HG03469 (cell line): ENCODE measurements around the gene TOP2B.

ENCODE experiments used
- ATAC-seq: cut with Tn5 transposase; IDR thresholded peaks from one replicate; pipeline ENCODE4 v1.9.1; 2021; ENCODE audit warnings: mild to moderate bottlenecking, moderate library complexity, moderate number of reproducible peaks; ENCODE audit not compliant: unreplicated experiment

Gene TOP2B

DNA sequence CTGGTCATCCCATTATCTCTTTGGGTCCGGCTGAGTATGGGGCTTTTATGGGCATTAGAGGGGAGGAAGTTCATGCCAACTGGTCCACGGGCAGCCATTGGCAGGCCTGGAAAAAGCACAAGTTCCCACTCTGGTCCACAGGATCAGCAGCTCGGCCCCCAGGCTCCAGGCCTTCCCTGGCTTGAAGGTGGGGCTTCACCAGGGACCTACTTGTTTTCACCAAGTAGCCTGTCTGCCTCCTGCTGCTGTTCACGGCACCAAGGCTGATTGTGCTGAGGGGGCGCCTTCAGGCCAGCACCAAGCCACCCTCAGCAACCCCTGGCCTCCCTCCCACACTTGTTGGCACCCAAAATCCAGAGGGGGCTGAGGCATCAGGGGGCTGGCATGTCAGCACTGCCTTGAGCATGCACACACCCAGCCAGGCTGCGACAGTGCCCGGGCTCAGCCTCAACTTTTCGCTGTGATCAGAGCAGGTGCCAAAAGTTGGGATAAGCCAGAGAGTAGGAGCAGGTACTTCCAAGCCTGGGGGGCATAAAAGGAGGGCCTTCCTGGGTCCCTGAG, 9.1 kb upstream of the TOP2B start:
- no peak for ATAC-seq

DNA sequence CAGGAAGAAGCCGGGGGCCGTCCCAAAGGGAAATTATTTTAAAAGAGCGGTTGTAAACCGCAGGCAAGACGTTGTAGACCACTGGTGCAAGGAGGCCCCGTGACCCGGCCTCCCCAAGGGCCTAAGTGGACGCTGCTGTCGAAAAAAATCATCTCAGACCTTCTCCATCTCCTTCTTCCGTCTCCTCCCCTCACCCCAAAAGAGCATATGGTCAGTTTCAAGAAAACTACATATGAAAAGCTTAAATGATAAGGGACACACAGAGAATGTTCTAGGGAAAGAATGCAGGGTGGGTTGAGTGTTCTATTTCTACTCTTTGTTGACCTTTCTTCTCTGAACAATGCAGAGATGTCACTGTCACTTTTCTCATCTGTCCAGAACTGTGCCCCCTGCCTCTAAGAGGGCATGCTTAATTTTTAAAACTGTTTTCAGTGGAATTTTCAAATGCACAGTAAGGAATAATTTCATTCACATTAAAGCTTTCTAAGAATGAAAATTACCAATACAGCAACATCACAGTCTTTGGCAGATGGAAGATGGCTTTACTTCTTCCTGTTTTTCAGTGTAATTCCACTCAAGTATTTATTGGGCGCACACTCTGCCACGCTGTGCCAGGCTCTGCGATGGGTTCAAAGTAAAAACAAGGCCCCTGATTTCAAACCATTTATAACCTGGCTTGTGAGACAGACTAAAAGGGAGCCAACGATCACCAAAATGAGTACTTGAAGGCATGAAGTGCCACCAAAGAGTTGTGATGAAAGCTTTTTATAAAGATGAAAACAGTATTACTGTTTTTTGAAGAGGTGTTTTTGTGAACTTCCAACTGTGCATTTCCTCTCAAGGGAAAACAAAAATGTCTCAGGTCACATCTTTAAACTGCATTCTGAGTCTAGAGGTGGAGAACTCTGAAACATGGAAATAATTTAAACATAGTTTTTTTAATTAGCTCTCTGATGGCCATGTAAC, 891 bp upstream of the TOP2B start:
- no peak for ATAC-seq

DNA sequence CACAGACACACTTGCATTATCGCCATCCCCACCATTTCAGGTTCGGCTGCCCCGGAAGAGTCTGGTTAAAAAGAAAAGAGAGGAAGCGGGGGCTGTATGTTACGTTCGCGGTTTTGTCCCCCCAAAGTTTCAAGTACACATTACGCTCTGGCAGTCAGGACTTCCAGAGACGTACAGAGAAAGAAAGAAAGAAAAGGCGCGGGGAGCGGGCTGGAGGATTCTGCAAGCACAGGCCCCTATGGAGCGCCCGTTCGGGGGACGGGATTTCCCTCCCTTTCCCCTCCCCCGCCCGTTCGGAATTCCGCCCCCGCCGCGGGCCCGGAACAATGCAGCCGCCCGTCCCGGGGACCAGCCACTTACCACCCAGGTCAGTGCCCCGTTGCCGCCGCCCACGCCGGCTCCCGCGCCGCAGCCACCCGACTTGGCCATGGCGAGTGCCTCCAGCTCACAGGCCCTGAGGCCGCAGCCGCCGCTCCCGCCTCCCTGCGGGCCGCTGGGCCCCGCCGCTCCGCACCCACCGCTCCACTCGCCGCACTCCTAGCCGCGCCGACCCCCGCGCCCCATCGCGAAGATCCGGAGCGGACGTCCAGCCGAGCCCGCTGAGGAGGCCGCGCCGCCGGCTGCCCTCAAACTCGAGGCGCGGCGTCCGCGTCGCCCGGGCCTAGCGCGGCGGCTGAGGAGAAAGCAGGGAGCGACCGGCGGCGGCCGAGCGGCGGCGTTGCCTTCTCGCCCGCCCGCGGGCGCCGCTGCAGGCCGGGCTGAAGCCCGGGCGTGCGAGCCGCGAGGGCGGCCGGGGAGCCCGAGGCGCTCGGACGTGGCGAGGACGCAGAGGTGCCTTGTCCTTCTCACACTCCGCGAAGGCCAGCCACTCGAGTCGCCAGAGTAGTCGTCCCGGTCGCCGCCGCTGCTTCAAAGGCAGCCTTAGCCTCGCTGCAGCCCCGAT, 567 bp downstream of the TOP2B start:
- peak; percentile 16 for ATAC-seq

DNA sequence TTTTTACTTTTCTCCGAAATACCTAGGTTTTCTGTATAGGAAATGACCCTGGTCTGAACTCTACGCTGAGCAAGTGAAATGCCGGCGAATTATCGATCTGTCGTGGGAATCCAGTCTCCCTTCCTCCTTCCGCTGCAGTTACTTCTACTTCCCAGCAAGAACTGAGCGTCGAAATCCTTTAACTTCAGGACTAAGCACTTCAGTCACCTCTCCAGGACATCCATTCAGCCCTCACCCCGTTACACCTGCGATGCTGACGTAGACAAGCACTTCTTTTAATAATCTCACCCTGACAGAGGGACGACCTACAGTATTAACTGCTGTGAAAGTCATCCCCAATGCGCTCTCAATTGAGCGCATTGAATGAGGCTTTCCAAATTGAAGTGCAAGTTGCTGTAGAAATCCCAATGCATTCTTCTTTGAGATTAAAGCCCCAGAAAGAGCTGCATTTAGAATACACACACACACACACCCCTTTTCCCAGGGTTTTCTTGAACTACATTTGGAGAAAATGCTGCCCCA, 1.3 kb downstream of the TOP2B start:
- no peak for ATAC-seq

DNA sequence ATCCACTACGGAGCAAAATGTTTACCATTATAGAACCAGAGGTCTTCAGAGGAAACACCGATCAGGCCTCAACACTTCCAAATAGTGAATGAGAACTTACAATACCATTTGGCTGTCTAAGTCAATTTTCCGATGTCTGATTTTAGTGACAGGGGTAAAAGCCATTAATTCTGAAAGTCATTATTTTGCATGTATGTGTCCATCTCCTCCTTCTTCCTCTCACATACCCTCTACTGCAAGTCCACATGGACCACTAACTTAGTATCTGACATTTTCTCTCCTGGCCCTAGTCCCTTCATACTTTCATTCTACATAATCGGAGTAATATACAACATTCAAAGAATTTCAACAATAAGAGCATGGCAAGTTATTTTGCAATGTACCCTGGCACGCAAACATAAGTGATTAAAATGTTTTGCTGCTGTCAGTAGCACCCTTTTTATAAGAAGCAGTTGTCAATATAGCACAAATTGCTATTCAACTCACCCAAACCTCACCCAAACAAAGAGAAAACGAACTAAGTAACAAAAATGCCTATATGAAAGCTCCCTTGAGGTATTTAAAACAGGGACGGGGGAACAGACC, 1.9 kb downstream of the TOP2B start:
- no peak for ATAC-seq

DNA sequence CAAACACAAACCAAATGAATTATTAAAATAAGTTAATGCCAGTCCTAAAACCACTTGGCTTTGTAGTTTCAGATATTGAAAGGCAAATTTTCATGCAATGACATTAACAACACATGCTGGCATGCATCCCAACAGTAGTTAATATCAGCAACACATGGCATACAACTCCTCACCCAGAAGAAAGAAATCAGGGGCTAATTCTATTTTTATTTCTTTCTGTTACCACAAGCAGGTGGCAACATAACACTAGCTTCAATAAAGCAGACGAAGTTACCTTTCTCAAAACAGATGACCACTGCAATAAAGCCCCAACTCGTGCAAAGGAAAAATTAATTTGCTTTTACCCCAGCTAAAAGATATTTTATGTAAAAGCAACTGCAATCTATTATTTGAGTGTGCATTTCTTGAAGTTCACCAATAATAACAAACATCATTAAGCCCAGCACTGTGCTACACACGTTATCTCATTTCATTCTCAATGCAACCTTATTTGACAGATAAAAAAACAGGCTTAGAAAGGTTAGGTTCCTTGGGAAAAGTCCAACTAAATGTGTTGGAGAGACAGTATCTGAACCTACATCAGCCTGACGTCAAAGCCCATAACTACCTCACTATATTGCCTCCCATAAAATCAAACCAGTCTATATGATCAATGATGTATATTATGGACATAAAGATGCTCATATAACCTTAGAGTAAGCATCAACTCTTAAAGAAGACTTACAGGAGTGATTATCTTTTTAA, 2.8 kb downstream of the TOP2B start:
- no peak for ATAC-seq

DNA sequence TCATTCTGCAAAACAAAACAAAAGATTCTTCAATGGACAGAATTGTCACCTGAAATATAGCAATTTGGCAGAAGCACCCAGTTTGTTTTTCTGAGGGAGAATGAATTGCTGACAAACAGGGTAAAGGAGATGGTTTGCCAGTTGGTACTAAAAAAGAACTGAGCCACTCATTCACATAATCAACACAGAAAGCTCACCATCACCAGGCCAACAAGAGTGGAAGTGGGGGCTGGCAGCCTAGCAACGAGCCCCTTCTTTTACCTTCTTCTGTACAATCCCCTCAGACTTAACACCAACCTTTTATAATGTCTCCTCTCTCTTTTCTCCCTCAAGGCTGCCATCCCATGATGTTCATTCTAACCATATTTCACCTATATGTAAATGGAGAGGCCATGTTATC, 5.9 kb downstream of the TOP2B start:
- no peak for ATAC-seq

DNA sequence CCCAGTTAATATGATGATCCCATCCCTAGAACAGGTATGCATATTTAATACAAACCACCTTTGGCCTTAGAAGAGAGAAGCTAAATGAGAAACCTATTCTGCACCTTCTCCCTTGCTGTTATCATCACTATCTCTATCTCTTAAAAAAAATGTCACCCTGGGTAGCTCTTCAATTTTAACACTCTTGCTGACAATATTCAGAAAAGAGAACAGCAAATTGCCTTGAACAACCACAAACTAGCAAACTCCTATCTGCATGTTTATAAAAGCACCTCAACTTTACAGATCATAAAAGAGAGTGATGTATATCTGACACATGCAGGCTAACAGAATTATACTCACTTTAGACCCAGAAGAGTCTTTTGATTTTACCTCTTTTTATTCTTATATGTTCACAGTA, 7.4 kb downstream of the TOP2B start:
- ATAC-seq, result no peak

DNA sequence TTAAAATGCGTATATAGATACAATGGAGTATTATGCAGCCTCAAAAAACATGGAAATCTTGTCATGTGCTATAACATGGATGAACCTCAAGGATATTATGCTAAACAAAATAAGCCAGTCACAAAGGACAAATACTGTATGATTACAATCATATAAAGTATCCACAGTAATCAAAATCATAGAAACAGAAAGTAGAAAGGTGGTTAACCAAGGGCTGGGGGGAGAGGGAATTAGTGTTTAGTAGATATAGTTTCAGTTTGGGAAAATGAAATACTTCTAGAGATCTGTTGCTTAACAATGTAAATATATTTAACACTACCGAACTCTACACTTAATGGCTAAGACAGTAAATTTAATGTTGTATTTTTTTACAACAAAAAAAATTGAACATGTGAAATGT, 9.0 kb downstream of the TOP2B start:
- no peak for ATAC-seq

DNA sequence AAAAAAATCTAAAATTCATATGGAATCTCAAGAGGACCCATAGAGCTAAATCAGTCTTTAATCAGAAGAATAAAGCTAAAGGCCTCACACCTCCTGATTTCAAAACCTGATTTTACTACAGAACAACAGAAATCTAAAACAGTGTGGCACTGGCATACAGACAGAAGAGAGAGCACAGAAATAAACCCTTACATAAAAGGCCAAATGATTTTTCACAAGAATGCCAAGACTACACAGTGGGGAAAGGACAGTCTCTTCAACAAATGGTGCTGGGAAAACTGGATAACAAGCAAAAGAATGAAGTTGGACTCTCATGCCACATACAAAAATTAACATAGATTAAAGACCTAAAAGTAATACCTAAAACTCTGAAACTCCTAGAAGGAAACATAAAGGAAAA, 10.1 kb downstream of the TOP2B start:
- no peak for ATAC-seq

DNA sequence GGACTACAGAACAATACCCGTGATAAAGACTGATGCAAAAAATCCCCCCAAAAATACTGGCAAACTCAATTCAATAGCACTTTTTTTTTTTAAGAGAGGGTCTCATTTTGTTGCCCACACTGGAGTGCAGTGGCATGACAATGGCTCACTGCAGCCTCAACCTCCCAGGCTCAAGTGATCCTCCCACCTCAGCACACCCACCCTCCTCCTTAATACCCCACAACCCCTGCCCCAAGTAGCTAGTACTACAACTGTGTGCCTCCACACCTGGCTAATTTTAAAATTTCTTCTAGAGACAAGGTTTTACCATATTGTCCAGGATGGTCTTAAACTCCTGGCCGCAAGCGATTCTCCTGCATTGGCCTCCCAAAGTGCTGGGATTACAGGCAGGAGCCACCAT, 11.4 kb downstream of the TOP2B start:
- ATAC-seq, result no peak

DNA sequence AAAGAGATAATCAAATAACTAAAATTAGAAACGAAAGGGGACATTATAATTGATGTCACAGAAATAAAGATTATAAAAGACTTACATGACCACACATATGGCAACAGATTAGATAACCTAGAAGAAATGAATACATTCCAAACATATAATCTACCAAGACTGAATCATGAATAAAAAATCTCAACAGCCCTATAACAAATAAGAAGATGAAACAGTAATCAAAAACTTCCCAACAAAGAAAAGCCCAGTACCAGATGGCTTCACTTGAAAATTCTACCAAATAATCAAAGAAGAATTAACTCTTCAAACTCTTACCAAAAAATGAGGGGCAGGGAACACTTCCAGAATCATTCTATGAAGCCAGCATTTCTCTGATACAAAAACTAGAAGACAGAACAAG, 11.8 kb downstream of the TOP2B start:
- ATAC-seq, result no peak

DNA sequence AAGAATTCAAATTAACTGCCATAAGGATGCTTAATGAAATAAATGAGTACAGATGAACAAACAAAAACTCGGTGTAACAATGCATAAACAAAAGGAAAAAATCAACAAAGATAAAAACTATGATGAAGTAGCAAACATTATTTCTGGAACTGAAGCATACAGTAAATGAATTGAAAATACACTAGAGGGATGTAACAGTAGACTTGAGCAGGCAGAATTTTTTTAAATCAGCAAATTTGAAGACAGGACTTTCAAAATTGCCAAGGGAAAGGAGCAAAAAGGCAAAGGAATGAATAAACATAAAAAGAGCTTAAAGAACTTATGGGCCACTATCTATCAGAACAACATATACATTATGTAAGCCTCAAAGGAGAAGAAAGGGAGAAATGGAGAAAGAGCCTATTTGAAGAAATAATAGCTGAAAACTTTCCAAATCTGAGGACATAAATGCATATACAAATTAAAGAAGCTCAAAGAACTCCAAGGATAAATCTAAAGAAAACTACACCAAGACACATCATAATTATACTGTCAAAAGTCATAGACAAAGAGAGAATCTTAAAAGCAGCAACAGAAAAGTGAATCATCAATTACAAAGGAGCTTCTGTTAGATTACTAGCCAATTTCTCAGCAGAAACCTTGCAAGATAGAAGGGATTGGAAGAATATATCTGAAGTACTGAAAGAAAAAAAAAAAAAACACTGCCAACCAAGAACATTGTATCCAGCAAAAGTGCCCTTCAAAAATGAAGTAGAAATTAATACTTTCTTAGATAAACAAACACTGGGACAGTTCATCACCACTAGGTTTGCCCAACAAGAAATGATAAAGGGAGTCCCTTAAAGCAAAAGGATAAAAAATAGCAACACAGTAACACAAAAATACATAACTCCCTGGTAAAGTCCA, 15.5 kb downstream of the TOP2B start:
- ATAC-seq, result no peak

DNA sequence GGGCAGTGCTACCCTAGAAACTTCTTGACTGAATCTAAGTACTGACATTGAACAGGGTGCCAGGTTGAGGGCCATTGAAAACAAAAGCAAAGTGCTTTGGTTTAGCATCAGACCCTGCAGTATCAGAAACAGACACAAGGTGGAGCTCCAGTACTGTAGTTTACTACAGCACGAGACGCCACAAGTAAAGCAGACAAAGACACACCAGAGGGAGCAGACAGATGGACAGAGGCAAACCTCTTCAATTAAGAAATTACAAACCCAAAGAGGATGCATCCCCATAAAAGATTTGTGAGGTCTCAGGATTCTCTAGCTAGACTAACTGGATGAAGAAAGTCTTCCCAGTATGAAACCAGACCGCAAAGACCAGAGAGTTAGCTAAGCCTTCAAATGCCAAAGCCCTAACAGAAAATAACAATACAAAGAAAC, 16.6 kb downstream of the TOP2B start:
- ATAC-seq, result peak; percentile 97

DNA sequence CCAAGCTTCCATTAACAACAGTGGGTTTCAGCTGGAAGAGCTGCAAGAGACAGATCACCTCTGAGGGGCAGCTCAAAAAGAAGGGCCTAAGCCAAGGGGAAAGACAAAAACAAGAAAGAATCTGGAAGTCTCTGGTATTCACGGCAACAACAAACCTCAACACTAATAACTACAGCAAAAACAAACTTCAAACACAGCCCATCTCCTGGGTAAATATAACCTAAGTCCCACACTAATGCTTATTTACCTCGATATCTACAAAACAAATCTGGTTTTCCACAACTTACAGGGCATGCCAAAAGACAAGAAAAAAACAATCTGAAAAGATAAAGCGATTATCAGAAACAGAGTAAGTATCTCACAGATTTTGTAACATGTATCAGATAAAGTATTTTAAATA, 29.7 kb downstream of the TOP2B start:
- ATAC-seq, result peak; percentile 11

DNA sequence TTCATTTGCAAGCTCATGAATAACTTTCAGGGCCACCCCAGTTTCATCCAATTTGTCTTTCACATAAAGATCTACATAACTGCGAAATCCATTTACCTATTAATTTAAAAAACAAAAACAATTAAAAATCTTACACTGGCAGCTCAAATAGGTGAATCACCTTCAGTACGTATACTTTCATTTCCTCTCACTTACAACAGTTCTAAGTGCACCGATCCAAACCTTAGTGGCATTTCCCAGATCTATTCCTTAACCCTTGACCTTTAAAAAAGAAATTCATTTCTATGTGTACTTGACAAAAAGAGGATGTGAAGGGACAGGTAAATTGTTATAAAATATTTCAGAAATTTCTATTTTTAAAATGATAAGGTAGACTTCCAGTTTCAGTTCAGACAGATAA, 30.8 kb downstream of the TOP2B start:
- peak; percentile 46 for ATAC-seq

DNA sequence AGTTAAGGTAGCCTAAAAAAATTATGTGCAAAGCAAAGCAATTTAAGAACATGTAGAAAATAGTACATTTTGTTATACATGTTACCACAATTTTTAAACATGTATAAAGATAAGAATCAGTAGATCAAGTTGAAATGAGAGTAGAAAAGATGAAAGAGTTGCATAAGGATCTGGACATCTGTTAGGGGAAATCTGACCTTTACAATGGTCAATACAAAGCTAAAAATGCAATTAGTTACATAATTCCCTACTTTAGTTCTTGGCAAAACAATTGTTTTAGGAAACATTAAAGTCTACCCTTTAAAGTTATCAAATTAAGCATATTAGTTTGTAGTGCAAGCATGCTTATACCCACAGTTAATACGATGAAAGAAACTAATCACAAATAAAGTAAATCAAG, 32.7 kb downstream of the TOP2B start:
- no peak for ATAC-seq

DNA sequence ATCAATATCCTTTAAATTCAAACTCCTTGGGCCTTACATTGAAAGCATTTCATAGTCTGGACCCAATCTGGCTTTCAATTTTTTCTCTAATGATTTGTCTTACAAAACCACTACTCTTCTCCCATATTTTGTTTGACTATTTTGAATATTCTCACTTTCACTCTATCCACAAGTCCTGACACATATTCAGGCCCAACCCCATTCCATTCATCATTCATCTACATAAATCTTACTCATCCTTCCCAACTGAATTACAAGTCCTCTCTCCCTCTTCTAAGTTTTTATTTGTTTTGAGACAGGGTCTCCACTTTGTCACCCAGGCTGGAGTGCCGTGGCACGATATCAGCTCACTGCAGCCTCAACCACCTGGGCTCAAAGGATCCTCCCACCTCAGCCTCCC, 43.6 kb downstream of the TOP2B start:
- no peak for ATAC-seq

DNA sequence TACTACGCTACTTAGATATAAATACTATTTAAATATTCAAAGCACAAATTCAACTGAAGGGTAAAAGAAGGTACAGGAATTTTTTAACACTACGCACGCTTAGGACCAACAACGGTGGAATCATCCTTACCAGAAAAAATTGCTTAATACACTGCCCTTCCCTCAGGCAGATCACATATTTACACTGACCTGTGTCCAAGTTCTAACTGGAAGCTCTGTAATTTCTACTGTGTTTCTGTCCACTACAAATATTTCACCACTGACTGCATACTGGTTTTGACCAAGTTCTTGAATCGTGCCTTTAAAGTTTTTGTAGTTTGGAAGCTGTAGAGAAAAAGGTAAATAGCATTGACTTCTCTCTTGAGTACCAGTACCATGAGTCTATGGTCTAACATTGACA, 44.2 kb downstream of the TOP2B start:
- no peak for ATAC-seq
